Stomach (tissue), 4 donors: ENCODE measurements around the gene DLL3.

Experiments
- EP300 ChIP-seq: sonication (generic); formaldehyde crosslinking; IDR thresholded peaks from one replicate; pipeline ENCODE4 v1.6.1; 2017; ENCODE audit warnings: antibody characterized with exemption
- POLR2A ChIP-seq, 4 donors: fragments of 450-650 bp; IDR thresholded peaks; one replicate each; pipeline ENCODE4 v1.6.1; 2016; ENCODE audit warnings: antibody characterized with exemption in 4 of 4, control low read depth in 2 of 4, mild to moderate bottlenecking in 1 of 4, moderate library complexity in 1 of 4
- TF ChIP-seq, protein P1 (sequence below), 7 experiments: fragments of 450-650 bp in 4 of 7; fragments of 200-600 bp in 3 of 7; sonication (generic) in 3 of 7; IDR thresholded peaks; one replicate each; pipeline ENCODE4 v1.5.1; 2016 to 2019; ENCODE audit warnings: antibody characterized with exemption in 7 of 7, control low read depth in 2 of 7, mild to moderate bottlenecking in 1 of 7

DNA sequence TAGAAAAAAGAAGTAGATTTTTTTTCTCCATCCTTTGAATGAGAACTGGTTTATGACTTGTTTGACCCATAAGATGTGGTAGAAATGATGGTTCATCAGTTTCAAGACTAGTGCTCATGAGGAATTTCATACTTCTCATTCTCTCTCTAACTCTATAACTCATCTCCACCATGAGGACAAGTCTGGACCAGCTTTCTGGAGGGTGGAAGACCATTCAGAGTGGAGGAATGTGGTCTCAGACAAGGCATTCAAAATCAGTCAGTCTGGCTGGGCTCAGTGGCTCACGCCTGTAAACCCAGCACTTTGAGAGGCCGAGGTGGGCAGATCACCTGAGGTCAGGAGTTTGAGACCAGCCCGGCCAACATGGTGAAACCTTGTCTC, 44.7 kb downstream of the DLL3 start:
- TF ChIP-seq POLR2A (IDR thresholded peaks at IDR 0.05), result no peak
- TF ChIP-seq, protein P1, sequence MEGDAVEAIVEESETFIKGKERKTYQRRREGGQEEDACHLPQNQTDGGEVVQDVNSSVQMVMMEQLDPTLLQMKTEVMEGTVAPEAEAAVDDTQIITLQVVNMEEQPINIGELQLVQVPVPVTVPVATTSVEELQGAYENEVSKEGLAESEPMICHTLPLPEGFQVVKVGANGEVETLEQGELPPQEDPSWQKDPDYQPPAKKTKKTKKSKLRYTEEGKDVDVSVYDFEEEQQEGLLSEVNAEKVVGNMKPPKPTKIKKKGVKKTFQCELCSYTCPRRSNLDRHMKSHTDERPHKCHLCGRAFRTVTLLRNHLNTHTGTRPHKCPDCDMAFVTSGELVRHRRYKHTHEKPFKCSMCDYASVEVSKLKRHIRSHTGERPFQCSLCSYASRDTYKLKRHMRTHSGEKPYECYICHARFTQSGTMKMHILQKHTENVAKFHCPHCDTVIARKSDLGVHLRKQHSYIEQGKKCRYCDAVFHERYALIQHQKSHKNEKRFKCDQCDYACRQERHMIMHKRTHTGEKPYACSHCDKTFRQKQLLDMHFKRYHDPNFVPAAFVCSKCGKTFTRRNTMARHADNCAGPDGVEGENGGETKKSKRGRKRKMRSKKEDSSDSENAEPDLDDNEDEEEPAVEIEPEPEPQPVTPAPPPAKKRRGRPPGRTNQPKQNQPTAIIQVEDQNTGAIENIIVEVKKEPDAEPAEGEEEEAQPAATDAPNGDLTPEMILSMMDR (IDR thresholded peaks at IDR 0.05), result no peak
- TF ChIP-seq EP300, result no peak
